WTC11 (cell line): ENCODE data around the gene FNDC3A.

Experiments used
- ATF1 ChIP-seq: sonication (generic); formaldehyde crosslinking; IDR thresholded peaks from 2 replicates; pipeline ENCODE4 v1.8.1; 2023; ENCODE audit warnings: mild to moderate bottlenecking, moderate library complexity, missing genetic modification reagents
- ETV6 ChIP-seq: sonication (generic); formaldehyde crosslinking; IDR thresholded peaks from 2 replicates; pipeline ENCODE4 v1.8.1; 2022; ENCODE audit warnings: mild to moderate bottlenecking, missing genetic modification reagents
- NR3C1 ChIP-seq: sonication (generic); formaldehyde crosslinking; conservative IDR thresholded peaks from 2 replicates; pipeline ENCODE4 v1.8.1; 2023; ENCODE audit warnings: low read depth, mild to moderate bottlenecking, missing genetic modification reagents
- RELA ChIP-seq: sonication (generic); formaldehyde crosslinking; IDR thresholded peaks from 2 replicates; pipeline ENCODE4 v1.8.1; 2022; ENCODE audit warnings: missing genetic modification reagents, mild to moderate bottlenecking, borderline replicate concordance
- SP1 ChIP-seq: sonication (generic); formaldehyde crosslinking; conservative IDR thresholded peaks from 2 replicates; pipeline ENCODE4 v1.8.1; 2022; ENCODE audit warnings: missing genetic modification reagents
- ZBTB21 ChIP-seq: sonication (generic); formaldehyde crosslinking; IDR thresholded peaks from 2 replicates; pipeline ENCODE4 v1.8.1; 2023; ENCODE audit warnings: mild to moderate bottlenecking, missing genetic modification reagents, borderline replicate concordance
- TF ChIP-seq, protein P1 (sequence below): sonication (generic); formaldehyde crosslinking; IDR thresholded peaks from 2 replicates; pipeline ENCODE4 v1.8.1; 2022; ENCODE audit warnings: mild to moderate bottlenecking, moderate library complexity, missing genetic modification reagents
- TF ChIP-seq, protein P2 (sequence below): fragments of 200-600 bp; IDR thresholded peaks from 2 replicates; pipeline ENCODE4 v1.8.0; 2022; ENCODE audit warnings: antibody characterized with exemption
- TF ChIP-seq, protein P3 (sequence below): fragments of 250-450 bp; sonication (Bioruptor Pico); IDR thresholded peaks from 2 replicates; pipeline ENCODE4 v1.8.0; 2021; ENCODE audit warnings: mild to moderate bottlenecking
- TF ChIP-seq, protein P4 (sequence below): sonication (generic); formaldehyde crosslinking; IDR thresholded peaks from 2 replicates; pipeline ENCODE4 v1.8.1; 2023; ENCODE audit warnings: mild to moderate bottlenecking, missing genetic modification reagents, moderate library complexity

DNA sequence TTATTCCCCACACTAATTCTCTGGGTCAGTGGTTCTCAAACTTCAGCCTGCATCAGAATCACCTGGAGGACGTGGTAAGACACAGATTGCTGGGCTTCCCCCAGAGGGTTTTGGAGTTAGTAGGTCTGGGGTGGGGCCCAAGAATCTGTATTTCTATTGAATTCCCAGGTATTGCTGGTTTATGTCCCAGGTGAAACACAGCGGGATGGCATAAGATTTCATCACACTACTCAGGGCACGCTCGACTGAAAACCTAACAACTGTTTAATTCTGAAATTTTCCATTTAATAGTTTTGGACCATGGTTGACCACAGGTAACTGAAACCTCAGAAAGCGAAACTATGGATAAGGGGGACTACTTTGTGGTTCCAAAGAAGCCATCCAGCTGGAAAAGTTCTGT lies 250.9 kb downstream of the FNDC3A start:
- no peak for TF ChIP-seq RELA
- TF ChIP-seq, protein P1, sequence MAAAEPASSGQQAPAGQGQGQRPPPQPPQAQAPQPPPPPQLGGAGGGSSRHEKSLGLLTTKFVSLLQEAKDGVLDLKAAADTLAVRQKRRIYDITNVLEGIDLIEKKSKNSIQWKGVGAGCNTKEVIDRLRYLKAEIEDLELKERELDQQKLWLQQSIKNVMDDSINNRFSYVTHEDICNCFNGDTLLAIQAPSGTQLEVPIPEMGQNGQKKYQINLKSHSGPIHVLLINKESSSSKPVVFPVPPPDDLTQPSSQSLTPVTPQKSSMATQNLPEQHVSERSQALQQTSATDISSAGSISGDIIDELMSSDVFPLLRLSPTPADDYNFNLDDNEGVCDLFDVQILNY (CRISPR knock-in tag) = no peak
- no peak for TF ChIP-seq NR3C1 (CRISPR knock-in tag)
- no peak for TF ChIP-seq ETV6 (CRISPR knock-in tag)
- TF ChIP-seq, protein P2, sequence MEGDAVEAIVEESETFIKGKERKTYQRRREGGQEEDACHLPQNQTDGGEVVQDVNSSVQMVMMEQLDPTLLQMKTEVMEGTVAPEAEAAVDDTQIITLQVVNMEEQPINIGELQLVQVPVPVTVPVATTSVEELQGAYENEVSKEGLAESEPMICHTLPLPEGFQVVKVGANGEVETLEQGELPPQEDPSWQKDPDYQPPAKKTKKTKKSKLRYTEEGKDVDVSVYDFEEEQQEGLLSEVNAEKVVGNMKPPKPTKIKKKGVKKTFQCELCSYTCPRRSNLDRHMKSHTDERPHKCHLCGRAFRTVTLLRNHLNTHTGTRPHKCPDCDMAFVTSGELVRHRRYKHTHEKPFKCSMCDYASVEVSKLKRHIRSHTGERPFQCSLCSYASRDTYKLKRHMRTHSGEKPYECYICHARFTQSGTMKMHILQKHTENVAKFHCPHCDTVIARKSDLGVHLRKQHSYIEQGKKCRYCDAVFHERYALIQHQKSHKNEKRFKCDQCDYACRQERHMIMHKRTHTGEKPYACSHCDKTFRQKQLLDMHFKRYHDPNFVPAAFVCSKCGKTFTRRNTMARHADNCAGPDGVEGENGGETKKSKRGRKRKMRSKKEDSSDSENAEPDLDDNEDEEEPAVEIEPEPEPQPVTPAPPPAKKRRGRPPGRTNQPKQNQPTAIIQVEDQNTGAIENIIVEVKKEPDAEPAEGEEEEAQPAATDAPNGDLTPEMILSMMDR = no peak
- TF ChIP-seq SP1 (CRISPR knock-in tag) = no peak
- TF ChIP-seq, protein P3, sequence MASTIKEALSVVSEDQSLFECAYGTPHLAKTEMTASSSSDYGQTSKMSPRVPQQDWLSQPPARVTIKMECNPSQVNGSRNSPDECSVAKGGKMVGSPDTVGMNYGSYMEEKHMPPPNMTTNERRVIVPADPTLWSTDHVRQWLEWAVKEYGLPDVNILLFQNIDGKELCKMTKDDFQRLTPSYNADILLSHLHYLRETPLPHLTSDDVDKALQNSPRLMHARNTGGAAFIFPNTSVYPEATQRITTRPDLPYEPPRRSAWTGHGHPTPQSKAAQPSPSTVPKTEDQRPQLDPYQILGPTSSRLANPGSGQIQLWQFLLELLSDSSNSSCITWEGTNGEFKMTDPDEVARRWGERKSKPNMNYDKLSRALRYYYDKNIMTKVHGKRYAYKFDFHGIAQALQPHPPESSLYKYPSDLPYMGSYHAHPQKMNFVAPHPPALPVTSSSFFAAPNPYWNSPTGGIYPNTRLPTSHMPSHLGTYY (CRISPR knock-in tag) = no peak
- no peak for TF ChIP-seq ATF1 (CRISPR knock-in tag)
- TF ChIP-seq, protein P4, sequence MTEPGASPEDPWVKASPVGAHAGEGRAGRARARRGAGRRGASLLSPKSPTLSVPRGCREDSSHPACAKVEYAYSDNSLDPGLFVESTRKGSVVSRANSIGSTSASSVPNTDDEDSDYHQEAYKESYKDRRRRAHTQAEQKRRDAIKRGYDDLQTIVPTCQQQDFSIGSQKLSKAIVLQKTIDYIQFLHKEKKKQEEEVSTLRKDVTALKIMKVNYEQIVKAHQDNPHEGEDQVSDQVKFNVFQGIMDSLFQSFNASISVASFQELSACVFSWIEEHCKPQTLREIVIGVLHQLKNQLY (CRISPR knock-in tag) = no peak
- TF ChIP-seq ZBTB21 = no peak
